K562 (cell line): ENCODE measurements around the gene GRB14. TPM values are rescaled to one million over a fixed set of nuclear protein-coding genes. Genes with fewer than 3 reads are reported as not detected.

Experiments used
- ATAC-seq: fragments of 200-7000 bp; cut with Tn5 transposase; 3 replicates; pipeline ENCODE4 v1.9.1; 2020; ENCODE audit warnings: moderate library complexity
- BruUV-seq: library from RNA; stranded (reverse); fragments of 400-500 nt; replicated peaks from 2 replicates; lab custom pipeline; 2021; lab: Mats Ljungman, UMichigan
- CTCF ChIA-PET: fragments of 300-600 bp; formaldehyde crosslinking; extraction: SDS; loops from one replicate; lab custom pipeline; 2021; ENCODE audit warnings: low intra/inter-chr PET ratio; lab: Yijun Ruan, JAX
- POLR2A ChIA-PET: fragments of 300-600, 350-650 bp; sonication (Branson Sonifier 250); formaldehyde crosslinking; extraction: SDS; loops from one replicate; lab custom pipeline; 2021; ENCODE audit warnings: antibody characterized with exemption, inconsistent platforms; lab: Yijun Ruan, JAX
- DNase-seq, 4 experiments: peaks; one replicate each; pipeline versions ENCODE4 v3.0.0 to v3.0.0-alpha.2; 2011 to 2018; ENCODE audit warnings: low spot score in 3 of 4, mixed read lengths in 3 of 4; ENCODE audit errors: extremely low read depth in 1 of 4
- FAIRE-seq: peaks from 2 replicates; lab custom pipeline; 2011; peaks lifted over from hg19 to GRCh38; lab: Jason Lieb, UNC
- H2AFZ ChIP-seq: 2 replicates; pipeline ENCODE4 v1.6.0; 2011; ENCODE audit warnings: low read depth, low read length, control low read depth, inconsistent platforms
- H3K27ac ChIP-seq: fragments of 200-600 bp; 3 replicates; pipeline ENCODE4 v1.8.0; 2011; ENCODE audit warnings: low read depth, mild to moderate bottlenecking, control low read depth, inconsistent platforms, low read length, moderate library complexity, mixed read lengths; ENCODE audit errors: extremely low read depth
- H3K27me3 ChIP-seq, 2 experiments: fragments of 300-600 bp in 1 of 2; 2 replicates in 1 of 2; 3 replicates in 1 of 2; pipeline versions ENCODE4 v1.6.0 to v1.8.0; 2011; ENCODE audit warnings: inconsistent platforms in 2 of 2, low read length in 2 of 2, mild to moderate bottlenecking in 1 of 2, mixed read lengths in 1 of 2, moderate library complexity in 1 of 2; ENCODE audit not compliant: control insufficient read depth in 2 of 2, insufficient read depth in 2 of 2
- H3K36me3 ChIP-seq: fragments of 300-600 bp; 3 replicates; pipeline ENCODE4 v1.8.0; 2011; ENCODE audit warnings: mild to moderate bottlenecking, low read length, inconsistent platforms; ENCODE audit not compliant: control insufficient read depth, insufficient read depth
- H3K4me1 ChIP-seq, 2 experiments: fragments of 200-600 bp in 1 of 2; replicated peaks in 1 of 2; 2 replicates in 1 of 2; 3 replicates in 1 of 2; pipeline versions ENCODE4 v1.5.1 to v1.8.0; 2011; ENCODE audit warnings: inconsistent platforms in 2 of 2, low read length in 2 of 2, mild to moderate bottlenecking in 1 of 2, mixed read lengths in 1 of 2, moderate library complexity in 1 of 2; ENCODE audit not compliant: control insufficient read depth in 2 of 2, insufficient read depth in 2 of 2
- H3K4me2 ChIP-seq: 2 replicates; pipeline ENCODE4 v1.6.1; 2011; ENCODE audit warnings: low read length, control low read depth, inconsistent platforms, mixed read lengths; ENCODE audit not compliant: insufficient read depth
- H3K4me3 ChIP-seq: fragments of 200-600 bp; sonication (generic), shearing (Covaris generic); 2 replicates; pipeline ENCODE4 v1.5.1; 2016; ENCODE audit warnings: control low read depth, inconsistent platforms
- H3K79me2 ChIP-seq: fragments of 200-600 bp; 3 replicates; pipeline ENCODE4 v1.8.0; 2011; ENCODE audit warnings: low read length, inconsistent platforms; ENCODE audit not compliant: control insufficient read depth, insufficient read depth
- H3K9ac ChIP-seq, 2 experiments: 2 replicates each; pipeline versions ENCODE4 v1.6.0 to v1.6.1; 2011; ENCODE audit warnings: low read depth in 2 of 2, low read length in 2 of 2, control low read depth in 1 of 2, inconsistent platforms in 1 of 2, mild to moderate bottlenecking in 1 of 2, mixed read lengths in 1 of 2; ENCODE audit not compliant: insufficient read depth in 1 of 2
- H3K9me1 ChIP-seq: one replicate; pipeline ENCODE4 v1.6.0; 2011; ENCODE audit warnings: inconsistent platforms, mild to moderate bottlenecking, low read length, moderate library complexity; ENCODE audit not compliant: control insufficient read depth, insufficient read depth
- H3K9me3 ChIP-seq: replicated peaks from 2 replicates; pipeline ENCODE4 v1.5.1; 2011; ENCODE audit warnings: low read depth, low read length, inconsistent platforms; ENCODE audit not compliant: control insufficient read depth, insufficient read depth
- H4K20me1 ChIP-seq: replicated peaks from 2 replicates; pipeline ENCODE4 v1.6.1; 2011; ENCODE audit warnings: low read length, inconsistent platforms, mixed read lengths; ENCODE audit not compliant: control insufficient read depth, insufficient read depth
- SMARCA4 ChIP-seq: fragments of 450-650 bp; IDR thresholded peaks from 2 replicates; pipeline ENCODE4 v1.6.1; 2016
- ZNF609 ChIP-seq: sonication (generic); formaldehyde crosslinking; IDR thresholded peaks from 2 replicates; pipeline ENCODE4 v1.8.1; 2023; ENCODE audit warnings: missing genetic modification reagents, mild to moderate bottlenecking, borderline replicate concordance
- in situ Hi-C: fragments of 300-500 bp; cut with MboI; formaldehyde crosslinking; loops from 4 replicates; pipeline ENCODE4 v1.15.0; 2018; ENCODE audit warnings: inconsistent platforms, mixed read lengths
- intact Hi-C: fragments of 100-400 bp; cut with micrococcal nuclease; formaldehyde crosslinking; loops from 2 replicates; pipeline ENCODE4 v1.14.2; 2022
- polyA plus RNA-seq, 8 experiments: library from polyadenylated mRNA; depleted of rRNA in 4 of 8; stranded (reverse) in 5 of 8; unstranded in 3 of 8; fragments of >200 nt; fragmentation: Nextera tagmentation in 2 of 8; fragmentation: Illumina TruSeq in 1 of 8; extraction: Ambion mirVana in 2 of 8; extraction: Trizol in 1 of 8; gene quantifications; 2 replicates each; pipeline versions ENCODE4 v1.2.1 to v1.2.3, GENCODE V29; 2011 to 2014; ENCODE audit warnings: inconsistent platforms in 1 of 8, missing spikeins in 1 of 8
- total RNA-seq, 7 experiments: library from RNA; depleted of rRNA in 6 of 7; stranded (reverse); fragments of >200 nt in 6 of 7; fragmentation: Illumina TruSeq in 2 of 7; extraction: Trizol in 2 of 7; gene quantifications; 2 replicates each; pipeline versions ENCODE4 v1.2.1 to v1.2.3, GENCODE V29; 2011 to 2021; ENCODE audit warnings: low replicate concordance in 1 of 7
- TF ChIP-seq, protein P1 (sequence below): IDR thresholded peaks from 2 replicates; pipeline ENCODE4 v1.6.1; 2014; ENCODE audit warnings: antibody characterized with exemption

GRB14 gene
- total and polyA plus RNA-seq, 9 of the 15 experiments (the other 6 are each of a cell fraction or from before 2014, with no cell fraction given), result not detected

GRCh38 chr2:164669291-164669690 is 48.0 kb upstream of the GRB14 start:
- no peak overlapping the region for H3K4me2 ChIP-seq
- no peaks in the 10 kb centered on the region for H3K27me3 ChIP-seq
- intact Hi-C loops (no loop called here), in situ Hi-C loops (no loop called here)
- no peaks in the 10 kb centered on the region for H3K79me2 ChIP-seq
- ATAC-seq (no peak), FAIRE-seq (no peak), DNase-seq (no peak)
- no peaks in the 10 kb centered on the region for H3K4me1 ChIP-seq
- H3K4me3 ChIP-seq, result no peak overlapping the region
- ChIA-PET POLR2A (no interaction called here), CTCF (no interaction called here)
- H3K27ac ChIP-seq, result no peak overlapping the region
- no peaks in the 10 kb centered on the region for H3K9me1 ChIP-seq
- BruUV-seq, result no TSS peak
- H3K9me3 ChIP-seq, result no peaks in the 10 kb centered on the region
- TF ChIP-seq ZNF609 (CRISPR knock-in tag), result no peak
- TF ChIP-seq, protein P1, sequence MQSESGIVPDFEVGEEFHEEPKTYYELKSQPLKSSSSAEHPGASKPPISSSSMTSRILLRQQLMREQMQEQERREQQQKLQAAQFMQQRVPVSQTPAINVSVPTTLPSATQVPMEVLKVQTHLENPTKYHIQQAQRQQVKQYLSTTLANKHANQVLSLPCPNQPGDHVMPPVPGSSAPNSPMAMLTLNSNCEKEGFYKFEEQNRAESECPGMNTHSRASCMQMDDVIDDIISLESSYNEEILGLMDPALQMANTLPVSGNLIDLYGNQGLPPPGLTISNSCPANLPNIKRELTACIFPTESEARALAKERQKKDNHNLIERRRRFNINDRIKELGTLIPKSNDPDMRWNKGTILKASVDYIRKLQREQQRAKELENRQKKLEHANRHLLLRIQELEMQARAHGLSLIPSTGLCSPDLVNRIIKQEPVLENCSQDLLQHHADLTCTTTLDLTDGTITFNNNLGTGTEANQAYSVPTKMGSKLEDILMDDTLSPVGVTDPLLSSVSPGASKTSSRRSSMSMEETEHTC, result no peak
- no peak for TF ChIP-seq SMARCA4
- no peak overlapping the region for H2AFZ ChIP-seq
- H4K20me1 ChIP-seq, result no peaks in the 10 kb centered on the region
- H3K9ac ChIP-seq, result no peak overlapping the region
- no peaks in the 10 kb centered on the region for H3K36me3 ChIP-seq
